ENCODE data around the gene CNTFR.

The CNTFR gene

GRCh38 chr9:34571481-34571810 is 18.1 kb downstream of the CNTFR start:
- Histone ChIP-seq H3K4me3 (ENCODE audit: insufficient read depth, low read depth, low read length) (no peak overlapping the region), H3K27ac (ENCODE audit: insufficient read depth, low read depth, low read length, poor library complexity, severe bottlenecking) (no peak overlapping the region), H3K27me3 (ENCODE audit: control insufficient read depth, insufficient read depth, low read length, poor library complexity, severe bottlenecking) (no peaks in the 10 kb centered on the region), H3K4me1 (ENCODE audit: control insufficient read depth, insufficient read depth, low read length) (peaks cover 73% of the 10 kb centered on the region), H3K9me3 (ENCODE audit: control insufficient read depth, low read length) (no peaks in the 10 kb centered on the region), H3K36me3 (ENCODE audit: control insufficient read depth, insufficient read depth, low read length) (no peaks in the 10 kb centered on the region)
- 89% methylated on average over 12 of the region's 12 CpGs for WGBS, 2 experiments

- no peak overlapping the region for H3K27ac ChIP-seq (ENCODE audit: insufficient read depth, low read depth, low read length, poor library complexity, severe bottlenecking)
- H3K4me1 ChIP-seq (ENCODE audit: control insufficient read depth, insufficient read depth, low read length) = peaks cover 73% of the 10 kb centered on the region
- H3K36me3 ChIP-seq (ENCODE audit: control insufficient read depth, insufficient read depth, low read length) = no peaks in the 10 kb centered on the region
- WGBS, 2 experiments = 85 to 87% methylated on average over 7 of the region's 7 CpGs
- no peaks in the 10 kb centered on the region for H3K9me3 ChIP-seq (ENCODE audit: control insufficient read depth, low read length)
- H3K4me3 ChIP-seq (ENCODE audit: insufficient read depth, low read depth, low read length) = no peak overlapping the region
- no peaks in the 10 kb centered on the region for H3K27me3 ChIP-seq (ENCODE audit: control insufficient read depth, insufficient read depth, low read length, poor library complexity, severe bottlenecking)
Observed at GRCh38 chr9:34570809-34571480, 18.6 kb downstream of the CNTFR start.

- Histone ChIP-seq H3K27ac (ENCODE audit: insufficient read depth, low read depth, low read length, poor library complexity, severe bottlenecking) (no peak overlapping the region), H3K4me1 (ENCODE audit: control insufficient read depth, insufficient read depth, low read length) (peaks cover 74% of the 10 kb centered on the region)
- WGBS, 2 experiments = 89 to 91% methylated on average over 11 of the region's 11 CpGs
Observed at GRCh38 chr9:34570376-34570775, 19.1 kb downstream of the CNTFR start.

DNA sequence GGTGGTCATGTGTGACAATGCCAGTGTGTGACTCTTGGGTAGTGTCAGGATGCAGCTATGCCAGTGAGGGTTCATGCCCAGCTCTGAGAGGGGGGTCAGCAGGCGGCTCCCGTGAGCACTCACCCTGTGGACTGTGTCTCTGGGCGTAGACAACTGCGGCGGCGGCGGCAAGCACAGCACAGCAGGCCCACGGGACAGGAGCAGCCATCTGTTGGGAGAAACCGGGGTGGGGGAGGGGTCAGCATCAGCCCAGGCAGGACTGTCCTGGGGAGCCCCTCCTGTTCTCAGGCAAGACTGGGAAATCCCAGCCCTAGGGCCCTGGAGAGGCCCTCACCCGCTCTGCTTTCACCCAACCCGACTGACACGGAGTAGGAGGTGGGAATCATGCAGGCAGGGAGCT is 20.8 kb downstream of the CNTFR start:
- Histone ChIP-seq H3K27me3 (ENCODE audit: control insufficient read depth, insufficient read depth, low read length, poor library complexity, severe bottlenecking) (no peaks in the 10 kb centered on the region), H3K9me3 (ENCODE audit: control insufficient read depth, low read length) (no peaks in the 10 kb centered on the region), H3K27ac (ENCODE audit: insufficient read depth, low read depth, low read length, poor library complexity, severe bottlenecking) (no peak overlapping the region), H3K36me3 (ENCODE audit: control insufficient read depth, insufficient read depth, low read length) (peaks cover 9% of the 10 kb centered on the region), H3K4me3 (ENCODE audit: insufficient read depth, low read depth, low read length) (no peak overlapping the region), H3K4me1 (ENCODE audit: control insufficient read depth, insufficient read depth, low read length) (peaks cover 58% of the 10 kb centered on the region)
- 61% methylated on average over 12 of the region's 12 CpGs for WGBS, 2 experiments

More at GRCh38 chr9:34570376-34570775, 19.1 kb downstream of the CNTFR start:
- no peaks in the 10 kb centered on the region for H3K9me3 ChIP-seq (ENCODE audit: control insufficient read depth, low read length)
- no peaks in the 10 kb centered on the region for H3K36me3 ChIP-seq (ENCODE audit: control insufficient read depth, insufficient read depth, low read length)
- no peak overlapping the region for H3K4me3 ChIP-seq (ENCODE audit: insufficient read depth, low read depth, low read length)
- H3K27me3 ChIP-seq (ENCODE audit: control insufficient read depth, insufficient read depth, low read length, poor library complexity, severe bottlenecking) = no peaks in the 10 kb centered on the region

DNA sequence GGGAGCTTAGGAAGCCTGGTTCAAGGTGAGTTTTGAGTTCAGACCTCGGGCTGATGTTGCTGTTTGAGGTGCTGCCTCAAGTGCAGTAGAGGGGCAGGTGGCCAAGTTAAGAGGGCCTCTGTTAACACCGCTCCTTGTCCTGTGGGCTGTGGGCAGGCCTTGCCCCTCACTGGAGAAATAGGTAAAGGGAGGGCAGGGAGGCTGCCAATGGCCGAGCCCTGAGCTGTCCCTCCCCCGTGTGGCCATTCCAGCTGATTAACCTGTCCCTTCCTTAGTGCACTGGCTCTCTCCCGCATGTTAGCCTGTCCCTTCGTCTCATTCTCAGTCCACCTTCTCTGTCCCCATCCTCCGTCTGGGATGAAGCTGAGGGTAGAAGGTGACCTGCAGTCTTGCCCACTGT is 21.4 kb downstream of the CNTFR start:
- 83% methylated on average over 7 of the region's 7 CpGs for WGBS, 2 experiments

DNA sequence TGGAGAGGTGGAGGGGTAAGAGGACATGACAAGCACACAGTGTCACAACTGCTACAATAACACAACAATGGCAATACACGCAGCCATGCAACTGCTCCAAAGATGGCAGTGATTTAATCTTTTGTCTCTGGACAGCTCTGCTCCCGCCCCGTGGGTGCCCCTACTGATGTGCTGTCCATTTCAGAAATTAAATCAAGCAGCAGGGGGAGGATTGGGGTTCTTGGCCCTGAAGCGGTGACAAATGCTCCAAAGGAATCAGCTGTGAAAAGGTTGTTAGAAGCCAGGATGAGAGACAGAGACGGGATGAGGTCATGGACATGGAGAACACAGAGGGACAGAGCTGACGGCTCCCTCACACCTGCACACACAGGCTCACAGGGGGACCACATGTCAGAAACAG is 22.6 kb downstream of the CNTFR start:
- H3K27ac ChIP-seq (ENCODE audit: insufficient read depth, low read depth, low read length, poor library complexity, severe bottlenecking) = no peak overlapping the region
- no peaks in the 10 kb centered on the region for H3K9me3 ChIP-seq (ENCODE audit: control insufficient read depth, low read length)
- no peaks in the 10 kb centered on the region for H3K27me3 ChIP-seq (ENCODE audit: control insufficient read depth, insufficient read depth, low read length, poor library complexity, severe bottlenecking)
- H3K4me3 ChIP-seq (ENCODE audit: insufficient read depth, low read depth, low read length) = no peak overlapping the region
- H3K36me3 ChIP-seq (ENCODE audit: control insufficient read depth, insufficient read depth, low read length) = peaks cover 22% of the 10 kb centered on the region
- H3K4me1 ChIP-seq (ENCODE audit: control insufficient read depth, insufficient read depth, low read length) = peaks cover 49% of the 10 kb centered on the region
- 90 to 93% methylated on average over 6 of the region's 6 CpGs for WGBS, 2 experiments

More for the DNA sequence above, 21.4 kb downstream of the CNTFR start:
- Histone ChIP-seq H3K27me3 (ENCODE audit: control insufficient read depth, insufficient read depth, low read length, poor library complexity, severe bottlenecking) (no peaks in the 10 kb centered on the region), H3K36me3 (ENCODE audit: control insufficient read depth, insufficient read depth, low read length) (peaks cover 11% of the 10 kb centered on the region), H3K27ac (ENCODE audit: insufficient read depth, low read depth, low read length, poor library complexity, severe bottlenecking) (no peak overlapping the region), H3K4me3 (ENCODE audit: insufficient read depth, low read depth, low read length) (no peak overlapping the region), H3K9me3 (ENCODE audit: control insufficient read depth, low read length) (no peaks in the 10 kb centered on the region), H3K4me1 (ENCODE audit: control insufficient read depth, insufficient read depth, low read length) (peaks cover 52% of the 10 kb centered on the region)

DNA sequence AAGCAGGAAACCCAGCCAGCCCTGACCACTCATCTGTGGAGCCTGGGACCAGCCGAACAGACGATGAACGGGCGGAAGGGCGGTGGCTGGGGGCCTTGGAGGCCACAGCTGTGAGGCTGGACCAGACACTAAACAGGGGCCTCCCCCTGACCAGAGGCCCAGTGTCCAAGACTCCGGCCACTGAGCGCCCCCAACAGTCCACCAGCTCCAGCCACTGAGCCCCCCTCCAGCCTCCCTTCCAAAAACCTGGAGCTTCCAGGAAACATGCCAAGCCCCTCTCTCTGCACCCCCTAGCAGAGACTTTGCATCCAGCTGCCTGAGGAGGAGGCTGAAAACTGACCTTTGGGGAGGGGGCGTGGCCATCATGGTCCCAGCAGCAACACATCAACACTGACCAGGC is 23.2 kb downstream of the CNTFR start:
- Histone ChIP-seq H3K27me3 (ENCODE audit: control insufficient read depth, insufficient read depth, low read length, poor library complexity, severe bottlenecking) (no peaks in the 10 kb centered on the region), H3K9me3 (ENCODE audit: control insufficient read depth, low read length) (no peaks in the 10 kb centered on the region), H3K36me3 (ENCODE audit: control insufficient read depth, insufficient read depth, low read length) (peaks cover 27% of the 10 kb centered on the region), H3K4me1 (ENCODE audit: control insufficient read depth, insufficient read depth, low read length) (peaks cover 56% of the 10 kb centered on the region), H3K4me3 (ENCODE audit: insufficient read depth, low read depth, low read length) (no peak overlapping the region), H3K27ac (ENCODE audit: insufficient read depth, low read depth, low read length, poor library complexity, severe bottlenecking) (no peak overlapping the region)
- WGBS, 2 experiments = 84 to 85% methylated on average over 8 of the region's 8 CpGs

DNA sequence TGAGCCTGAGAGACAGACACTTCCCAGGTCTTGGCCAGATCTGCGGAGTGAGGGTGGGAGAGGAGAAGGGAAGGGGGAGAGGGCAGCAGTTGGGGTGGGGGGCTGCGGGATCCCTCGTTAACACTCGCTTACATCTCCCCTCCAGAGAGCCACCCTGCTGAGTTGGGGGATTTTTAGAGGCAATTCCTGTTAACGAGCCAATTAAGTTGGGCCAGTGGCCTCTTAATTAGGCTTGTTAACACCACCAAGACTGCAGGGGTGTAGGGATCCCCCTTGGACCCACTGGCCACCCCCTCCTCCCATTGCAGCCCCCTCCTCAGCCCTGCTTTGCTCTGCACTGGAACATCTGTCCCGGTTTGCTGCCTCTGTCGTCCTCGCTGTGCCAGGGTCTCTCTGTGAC is 23.7 kb downstream of the CNTFR start:
- H3K4me1 ChIP-seq (ENCODE audit: control insufficient read depth, insufficient read depth, low read length) = peaks cover 57% of the 10 kb centered on the region

GRCh38 chr9:34564617-34565016 is 24.9 kb downstream of the CNTFR start:
- no peaks in the 10 kb centered on the region for H3K9me3 ChIP-seq (ENCODE audit: control insufficient read depth, low read length)
- 94 to 96% methylated on average over 16 of the region's 16 CpGs for WGBS, 2 experiments
- no peak overlapping the region for H3K27ac ChIP-seq (ENCODE audit: insufficient read depth, low read depth, low read length, poor library complexity, severe bottlenecking)

More for the DNA sequence above, 23.7 kb downstream of the CNTFR start:
- Histone ChIP-seq H3K36me3 (ENCODE audit: control insufficient read depth, insufficient read depth, low read length) (peaks cover 27% of the 10 kb centered on the region), H3K4me3 (ENCODE audit: insufficient read depth, low read depth, low read length) (no peak overlapping the region), H3K9me3 (ENCODE audit: control insufficient read depth, low read length) (no peaks in the 10 kb centered on the region), H3K27ac (ENCODE audit: insufficient read depth, low read depth, low read length, poor library complexity, severe bottlenecking) (no peak overlapping the region), H3K27me3 (ENCODE audit: control insufficient read depth, insufficient read depth, low read length, poor library complexity, severe bottlenecking) (no peaks in the 10 kb centered on the region)
- WGBS, 2 experiments = 57 to 63% methylated on average over 8 of the region's 8 CpGs

DNA sequence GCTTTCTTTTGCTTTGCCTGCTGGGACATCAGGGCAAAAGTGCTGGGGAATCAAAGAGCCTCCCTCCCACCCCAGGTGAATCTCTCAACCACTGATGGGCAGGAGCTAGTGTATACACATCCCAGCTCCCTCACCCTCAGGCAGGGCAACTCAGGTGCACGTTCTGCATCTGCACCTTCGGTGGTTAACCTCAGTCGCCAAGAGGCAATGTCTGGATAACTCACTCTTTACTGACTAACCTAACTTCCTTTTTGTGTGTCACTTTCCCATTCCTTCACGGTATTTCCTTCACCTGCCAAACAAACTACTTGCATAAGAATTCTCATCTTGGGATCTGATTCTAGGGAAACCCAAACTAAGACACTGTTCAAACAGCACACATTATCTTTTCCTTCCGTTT is 26.3 kb downstream of the CNTFR start:
- Histone ChIP-seq H3K27me3 (ENCODE audit: control insufficient read depth, insufficient read depth, low read length, poor library complexity, severe bottlenecking) (no peaks in the 10 kb centered on the region), H3K36me3 (ENCODE audit: control insufficient read depth, insufficient read depth, low read length) (peaks cover 27% of the 10 kb centered on the region), H3K27ac (ENCODE audit: insufficient read depth, low read depth, low read length, poor library complexity, severe bottlenecking) (no peak overlapping the region), H3K4me3 (ENCODE audit: insufficient read depth, low read depth, low read length) (no peak overlapping the region), H3K9me3 (ENCODE audit: control insufficient read depth, low read length) (no peaks in the 10 kb centered on the region), H3K4me1 (ENCODE audit: control insufficient read depth, insufficient read depth, low read length) (peaks cover 54% of the 10 kb centered on the region)
- WGBS, 2 experiments = 88 to 89% methylated on average over 5 of the region's 5 CpGs

More at GRCh38 chr9:34564617-34565016, 24.9 kb downstream of the CNTFR start:
- Histone ChIP-seq H3K27me3 (ENCODE audit: control insufficient read depth, insufficient read depth, low read length, poor library complexity, severe bottlenecking) (no peaks in the 10 kb centered on the region), H3K36me3 (ENCODE audit: control insufficient read depth, insufficient read depth, low read length) (peaks cover 27% of the 10 kb centered on the region), H3K4me3 (ENCODE audit: insufficient read depth, low read depth, low read length) (no peak overlapping the region), H3K4me1 (ENCODE audit: control insufficient read depth, insufficient read depth, low read length) (peaks cover 60% of the 10 kb centered on the region)
